Endodermal cell (in vitro differentiated cells): ENCODE results near the gene CPSF7. TPM values are rescaled to one million over a fixed set of nuclear protein-coding genes. Genes with fewer than 3 reads are reported as not detected.
A peak's percentile ranks its signal among the peaks of the same experiment; 100 is the strongest.

Source experiments
- DNase-seq: peaks from one replicate; pipeline ENCODE4 v3.0.0-alpha.2; 2017
- H3K27ac ChIP-seq: 2 replicates; pipeline ENCODE4 v1.5.1; 2013; ENCODE audit warnings: mild to moderate bottlenecking, low read depth, low read length, moderate library complexity
- H3K27me3 ChIP-seq: 2 replicates; pipeline ENCODE4 v1.6.1; 2013; ENCODE audit warnings: mild to moderate bottlenecking, low read length, moderate library complexity; ENCODE audit not compliant: insufficient read depth, control insufficient read depth, poor library complexity, severe bottlenecking
- H3K36me3 ChIP-seq: 2 replicates; pipeline ENCODE4 v1.7.0; 2013; ENCODE audit warnings: mild to moderate bottlenecking, low read length, moderate library complexity; ENCODE audit not compliant: control insufficient read depth, insufficient read depth
- H3K4me1 ChIP-seq: one replicate; pipeline ENCODE4 v1.7.0; 2013; ENCODE audit warnings: low read length; ENCODE audit not compliant: control insufficient read depth, insufficient read depth
- H3K4me3 ChIP-seq: 2 replicates; pipeline ENCODE4 v1.5.1; 2013; ENCODE audit warnings: mild to moderate bottlenecking, low read length, moderate library complexity
- H3K9ac ChIP-seq: 2 replicates; pipeline ENCODE4 v1.6.1; 2013; ENCODE audit warnings: mild to moderate bottlenecking, low read length, moderate library complexity; ENCODE audit not compliant: poor library complexity, severe bottlenecking; ENCODE audit errors: extremely low read depth
- H3K9me3 ChIP-seq: 2 replicates; pipeline ENCODE4 v1.6.1; 2013; ENCODE audit warnings: mild to moderate bottlenecking, low read length, moderate library complexity; ENCODE audit not compliant: control insufficient read depth
- H3K27ac Mint-ChIP-seq: 2 replicates; pipeline ENCODE4 v1.8.0; 2020; ENCODE audit warnings: mixed read lengths
- H3K27me3 Mint-ChIP-seq: 2 replicates; pipeline ENCODE4 v1.8.0; 2021; ENCODE audit warnings: mild to moderate bottlenecking, mixed read lengths; ENCODE audit not compliant: insufficient read depth
- H3K36me3 Mint-ChIP-seq: 2 replicates; pipeline ENCODE4 v1.8.0; 2020; ENCODE audit warnings: low read depth, mixed read lengths
- H3K4me1 Mint-ChIP-seq: 2 replicates; pipeline ENCODE4 v1.8.0; 2020; ENCODE audit warnings: mixed read lengths
- H3K4me3 Mint-ChIP-seq: 2 replicates; pipeline ENCODE4 v1.8.0; 2020; ENCODE audit warnings: mild to moderate bottlenecking, moderate library complexity, mixed read lengths
- H3K9me3 Mint-ChIP-seq: 2 replicates; pipeline ENCODE4 v1.8.0; 2020; ENCODE audit warnings: mild to moderate bottlenecking, mixed read lengths
- CTCF ChIP-seq: fragments of 200-600 bp; sonication (generic); conservative IDR thresholded peaks from 2 replicates; pipeline ENCODE4 v1.5.0; 2021; ENCODE audit warnings: antibody characterized with exemption, mild to moderate bottlenecking
- WGBS, 2 experiments: methylation state at CpG; one replicate each; pipeline versions ENCODE4 v1.1.5 to v1.1.7; 2013; ENCODE audit warnings: missing lambda C conversion rate in 2 of 2, mixed read lengths in 1 of 2; ENCODE audit not compliant: insufficient coverage in 1 of 2, insufficient read length in 1 of 2; 5-methylcytosine and 5-hydroxymethylcytosine counted together
- total RNA-seq, 2 donors: library from RNA; stranded (reverse); fragmentation: NEBNext Ultra II Directional in 1 of 2; extraction: Animal tissue kit (Norgen Biotek cat#: 25700) in 1 of 2; gene quantifications; 2 replicates in 1 of 2; 3 replicates in 1 of 2; pipeline ENCODE4 v1.2.1, GENCODE V29; 2021

CPSF7 gene
- total RNA-seq, 2 donors from 2014 or later = 108 to 117 TPM

GRCh38 chr11:61414547-61414946 is 15.2 kb downstream of the CPSF7 start:
- no peaks in the 10 kb centered on the region for H3K4me1 ChIP-seq
- H3K27me3 Mint-ChIP-seq = no peaks in the 10 kb centered on the region
- H3K9me3 ChIP-seq = no peaks in the 10 kb centered on the region
- H3K4me3 Mint-ChIP-seq = no peak overlapping the region
- no peaks in the 10 kb centered on the region for H3K4me1 Mint-ChIP-seq
- H3K9ac ChIP-seq = no peak overlapping the region
- peak overlapping the region; percentile 23 for H3K27ac Mint-ChIP-seq
- H3K36me3 ChIP-seq = peaks cover 99% of the 10 kb centered on the region
- no peak for TF ChIP-seq CTCF
- 98 to 100% methylated on average over 2 of the region's 2 CpGs for WGBS, 2 experiments
- no peak for DNase-seq
- no peaks in the 10 kb centered on the region for H3K27me3 ChIP-seq
- H3K36me3 Mint-ChIP-seq = peaks cover 92% of the 10 kb centered on the region
- no peaks in the 10 kb centered on the region for H3K9me3 Mint-ChIP-seq
- no peak overlapping the region for H3K4me3 ChIP-seq
- H3K27ac ChIP-seq = no peak overlapping the region

- DNase-seq = no peak
- Mint-ChIP-seq H3K4me1 (no peaks in the 10 kb centered on the region), H3K4me3 (no peak overlapping the region), H3K27me3 (no peaks in the 10 kb centered on the region), H3K27ac (no peak overlapping the region), H3K36me3 (peaks cover 92% of the 10 kb centered on the region), H3K9me3 (no peaks in the 10 kb centered on the region)
- TF ChIP-seq CTCF = no peak
- H3K36me3 ChIP-seq = peaks cover 95% of the 10 kb centered on the region
- H3K4me1 ChIP-seq = no peaks in the 10 kb centered on the region
- H3K27ac ChIP-seq = no peak overlapping the region
- no peak overlapping the region for H3K4me3 ChIP-seq
- H3K9ac ChIP-seq = no peak overlapping the region
- no peaks in the 10 kb centered on the region for H3K27me3 ChIP-seq
- no peaks in the 10 kb centered on the region for H3K9me3 ChIP-seq
- WGBS, 2 experiments = 96 to 100% methylated on average over 1 to 3 of the region's 3 CpGs
Measured at GRCh38 chr11:61413496-61413895, 16.3 kb downstream of the CPSF7 start.

- H3K36me3 ChIP-seq = peaks cover 92% of the 10 kb centered on the region
Measured at GRCh38 chr11:61411589-61411988, 18.2 kb downstream of the CPSF7 start.

More at GRCh38 chr11:61411589-61411988, 18.2 kb downstream of the CPSF7 start:
- no peak overlapping the region for H3K27ac Mint-ChIP-seq
- no peak for TF ChIP-seq CTCF
- no peaks in the 10 kb centered on the region for H3K4me1 Mint-ChIP-seq
- no peaks in the 10 kb centered on the region for H3K27me3 Mint-ChIP-seq
- Histone ChIP-seq H3K27me3 (no peaks in the 10 kb centered on the region), H3K4me1 (no peaks in the 10 kb centered on the region), H3K4me3 (no peak overlapping the region), H3K27ac (no peak overlapping the region), H3K9me3 (no peaks in the 10 kb centered on the region), H3K9ac (no peak overlapping the region)
- no peaks in the 10 kb centered on the region for H3K9me3 Mint-ChIP-seq
- peaks cover 93% of the 10 kb centered on the region for H3K36me3 Mint-ChIP-seq
- no peak for DNase-seq
- 94 to 98% methylated on average over 9 of the region's 9 CpGs for WGBS, 2 experiments
- H3K4me3 Mint-ChIP-seq = no peak overlapping the region
